A204.1 (cell line): ENCODE results near the gene PPM1B.
"Not testable (repeated sequence)": the region's sequence is repeated elsewhere in the genome, so short reads cannot be mapped to it uniquely, and the experiment has no call there.

Experiments
- FAIRE-seq: peaks from 2 replicates; lab custom pipeline; 2012; peaks lifted over from hg19 to GRCh38; lab: Jason Lieb, UNC

The PPM1B gene

GRCh38 chr2:44168681-44169154 lies at the start of gene PPM1B:
Gene PPM1B, plus strand, starts transcription at chr2:44168875. Its CDS starts 32,325 bp downstream, at chr2:44201200.
- no peak for FAIRE-seq

- FAIRE-seq = no peak
Measured at GRCh38 chr2:44119878-44120277, 48.8 kb upstream of the PPM1B start.

- FAIRE-seq = no peak
Measured at GRCh38 chr2:44120428-44120827, 48.2 kb upstream of the PPM1B start.

- no peak for FAIRE-seq
Measured at GRCh38 chr2:44121899-44122298, 46.8 kb upstream of the PPM1B start.

GRCh38 chr2:44124500-44124899 lies 44.2 kb upstream of the PPM1B start:
- FAIRE-seq = no peak

- FAIRE-seq = no peak
Measured at GRCh38 chr2:44126106-44126797, 42.4 kb upstream of the PPM1B start.

GRCh38 chr2:44130441-44130840 lies 38.2 kb upstream of the PPM1B start:
- no peak for FAIRE-seq

GRCh38 chr2:44131177-44131576 lies 37.5 kb upstream of the PPM1B start:
- FAIRE-seq = no peak

GRCh38 chr2:44133602-44134001 lies 35.1 kb upstream of the PPM1B start:
- not testable (repeated sequence) for FAIRE-seq

GRCh38 chr2:44134848-44135247 lies 33.8 kb upstream of the PPM1B start:
- no peak for FAIRE-seq

GRCh38 chr2:44135296-44135695 lies 33.4 kb upstream of the PPM1B start:
- FAIRE-seq = no peak

- no peak for FAIRE-seq
Measured at GRCh38 chr2:44135771-44136170, 32.9 kb upstream of the PPM1B start.

- FAIRE-seq = no peak
Measured at GRCh38 chr2:44136252-44136651, 32.4 kb upstream of the PPM1B start.

GRCh38 chr2:44137048-44137447 lies 31.6 kb upstream of the PPM1B start:
- no peak for FAIRE-seq

GRCh38 chr2:44137872-44138551 lies 30.7 kb upstream of the PPM1B start:
- FAIRE-seq = no peak

- no peak for FAIRE-seq
Measured at GRCh38 chr2:44139741-44140140, 28.9 kb upstream of the PPM1B start.

GRCh38 chr2:44142306-44142705 lies 26.4 kb upstream of the PPM1B start:
- FAIRE-seq = no peak

- no peak for FAIRE-seq
Measured at GRCh38 chr2:44143701-44144100, 25.0 kb upstream of the PPM1B start.

GRCh38 chr2:44148999-44149398 lies 19.7 kb upstream of the PPM1B start:
- FAIRE-seq = no peak

GRCh38 chr2:44150473-44150872 lies 18.2 kb upstream of the PPM1B start:
- no peak for FAIRE-seq

- FAIRE-seq = no peak
Measured at GRCh38 chr2:44152865-44153669, 15.6 kb upstream of the PPM1B start.

GRCh38 chr2:44155666-44156446 lies 12.8 kb upstream of the PPM1B start:
- no peak for FAIRE-seq
